GM23338 (cell line): Measurements from ENCODE around the gene GAA.

ENCODE experiments used
- CREB1 ChIP-seq: fragments of 250-450 bp; sonication (Bioruptor Pico); IDR thresholded peaks from 2 replicates; pipeline ENCODE4 v1.5.0; 2020; ENCODE audit warnings: low read depth, mild to moderate bottlenecking, moderate library complexity
- CTCF ChIP-seq, 2 experiments: fragments of 200-600 bp in 1 of 2; sonication (generic) in 1 of 2; conservative IDR thresholded peaks; 2 replicates each; pipeline versions ENCODE4 v1.5.1 to v1.6.1; 2016 to 2017; ENCODE audit warnings: antibody characterized with exemption in 2 of 2, low read depth in 2 of 2, mild to moderate bottlenecking in 2 of 2, moderate library complexity in 1 of 2
- EZH2 ChIP-seq: fragments of 200-600 bp; sonication (generic); IDR thresholded peaks from one replicate; pipeline ENCODE4 v1.8.0; 2017; ENCODE audit warnings: antibody characterized with exemption, mild to moderate bottlenecking, low read depth; ENCODE audit not compliant: unreplicated experiment
- EZH2phosphoT487 ChIP-seq: fragments of 200-600 bp; sonication (generic); IDR thresholded peaks from one replicate; pipeline ENCODE4 v1.8.1; 2018; ENCODE audit warnings: antibody characterized with exemption; ENCODE audit not compliant: unreplicated experiment
- JUNB ChIP-seq: IDR thresholded peaks from one replicate; pipeline ENCODE4 v1.6.1; 2016; ENCODE audit warnings: antibody characterized with exemption; ENCODE audit not compliant: unreplicated experiment
- NANOG ChIP-seq: IDR thresholded peaks from 2 replicates; pipeline ENCODE4 v1.6.1; 2016; ENCODE audit warnings: antibody characterized with exemption, borderline replicate concordance
- POLR2AphosphoS5 ChIP-seq: IDR thresholded peaks from 2 replicates; pipeline ENCODE4 v1.6.1; 2016; ENCODE audit warnings: antibody characterized with exemption, low read depth
- ZNF114 ChIP-seq: fragments of 250-450 bp; sonication (Bioruptor Pico); IDR thresholded peaks from 2 replicates; pipeline ENCODE4 v1.5.0; 2020; ENCODE audit warnings: mild to moderate bottlenecking, moderate library complexity
- ZNF331 ChIP-seq: fragments of 250-450 bp; sonication (Bioruptor Pico); IDR thresholded peaks from 2 replicates; pipeline ENCODE4 v1.5.0; 2020; ENCODE audit warnings: low read depth, mild to moderate bottlenecking, moderate library complexity
- TF ChIP-seq, protein P1 (sequence below): IDR thresholded peaks from one replicate; pipeline ENCODE4 v1.6.1; 2018; ENCODE audit warnings: antibody characterized with exemption; ENCODE audit not compliant: unreplicated experiment
- TF ChIP-seq, protein P2 (sequence below): IDR thresholded peaks from 2 replicates; pipeline ENCODE4 v1.6.1; 2016; ENCODE audit warnings: antibody characterized with exemption

- TF ChIP-seq EZH2phosphoT487 (no peak), CTCF (conservative IDR thresholded peaks at IDR 0.05; ENCODE audit: low read depth in 2 of 2) (no peak), POLR2AphosphoS5 (no peak), EZH2 (no peak), JUNB (no peak), ZNF114 (no peak), ZNF331 (no peak), CREB1 (CRISPR knock-in tag) (no peak), NANOG (no peak)
- TF ChIP-seq, protein P1, sequence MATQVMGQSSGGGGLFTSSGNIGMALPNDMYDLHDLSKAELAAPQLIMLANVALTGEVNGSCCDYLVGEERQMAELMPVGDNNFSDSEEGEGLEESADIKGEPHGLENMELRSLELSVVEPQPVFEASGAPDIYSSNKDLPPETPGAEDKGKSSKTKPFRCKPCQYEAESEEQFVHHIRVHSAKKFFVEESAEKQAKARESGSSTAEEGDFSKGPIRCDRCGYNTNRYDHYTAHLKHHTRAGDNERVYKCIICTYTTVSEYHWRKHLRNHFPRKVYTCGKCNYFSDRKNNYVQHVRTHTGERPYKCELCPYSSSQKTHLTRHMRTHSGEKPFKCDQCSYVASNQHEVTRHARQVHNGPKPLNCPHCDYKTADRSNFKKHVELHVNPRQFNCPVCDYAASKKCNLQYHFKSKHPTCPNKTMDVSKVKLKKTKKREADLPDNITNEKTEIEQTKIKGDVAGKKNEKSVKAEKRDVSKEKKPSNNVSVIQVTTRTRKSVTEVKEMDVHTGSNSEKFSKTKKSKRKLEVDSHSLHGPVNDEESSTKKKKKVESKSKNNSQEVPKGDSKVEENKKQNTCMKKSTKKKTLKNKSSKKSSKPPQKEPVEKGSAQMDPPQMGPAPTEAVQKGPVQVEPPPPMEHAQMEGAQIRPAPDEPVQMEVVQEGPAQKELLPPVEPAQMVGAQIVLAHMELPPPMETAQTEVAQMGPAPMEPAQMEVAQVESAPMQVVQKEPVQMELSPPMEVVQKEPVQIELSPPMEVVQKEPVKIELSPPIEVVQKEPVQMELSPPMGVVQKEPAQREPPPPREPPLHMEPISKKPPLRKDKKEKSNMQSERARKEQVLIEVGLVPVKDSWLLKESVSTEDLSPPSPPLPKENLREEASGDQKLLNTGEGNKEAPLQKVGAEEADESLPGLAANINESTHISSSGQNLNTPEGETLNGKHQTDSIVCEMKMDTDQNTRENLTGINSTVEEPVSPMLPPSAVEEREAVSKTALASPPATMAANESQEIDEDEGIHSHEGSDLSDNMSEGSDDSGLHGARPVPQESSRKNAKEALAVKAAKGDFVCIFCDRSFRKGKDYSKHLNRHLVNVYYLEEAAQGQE = no peak
- TF ChIP-seq, protein P2, sequence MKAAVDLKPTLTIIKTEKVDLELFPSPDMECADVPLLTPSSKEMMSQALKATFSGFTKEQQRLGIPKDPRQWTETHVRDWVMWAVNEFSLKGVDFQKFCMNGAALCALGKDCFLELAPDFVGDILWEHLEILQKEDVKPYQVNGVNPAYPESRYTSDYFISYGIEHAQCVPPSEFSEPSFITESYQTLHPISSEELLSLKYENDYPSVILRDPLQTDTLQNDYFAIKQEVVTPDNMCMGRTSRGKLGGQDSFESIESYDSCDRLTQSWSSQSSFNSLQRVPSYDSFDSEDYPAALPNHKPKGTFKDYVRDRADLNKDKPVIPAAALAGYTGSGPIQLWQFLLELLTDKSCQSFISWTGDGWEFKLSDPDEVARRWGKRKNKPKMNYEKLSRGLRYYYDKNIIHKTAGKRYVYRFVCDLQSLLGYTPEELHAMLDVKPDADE = no peak
These were observed 31.7 kb downstream of the GAA start for GRCh38 chr17:80132906-80133625.
